ENCODE data around the gene NOL7. TPM values are rescaled to one million over a fixed set of nuclear protein-coding genes. Genes with fewer than 3 reads are reported as not detected.

Gene NOL7
- total RNA-seq, 4 donors from 2014 or later: 63.5 to 87.1 (median 77.7) TPM

GRCh38 chr6:13648850-13649249 lies 33.7 kb downstream of the NOL7 start:
- no peak for DNase-seq (ENCODE audit: low spot score)
- TF ChIP-seq CTCF (IDR thresholded peaks at IDR 0.05): no peak
- ATAC-seq (ENCODE audit: low FRiP score): no peak

- ATAC-seq (ENCODE audit: low FRiP score) (no peak), DNase-seq (ENCODE audit: low spot score) (no peak)
- TF ChIP-seq CTCF (IDR thresholded peaks at IDR 0.05): no peak
These were observed 34.3 kb downstream of the NOL7 start for GRCh38 chr6:13649393-13649792.

GRCh38 chr6:13653296-13653695 lies 38.2 kb downstream of the NOL7 start:
- no peak for DNase-seq (ENCODE audit: low spot score)
- no peak for ATAC-seq (ENCODE audit: low FRiP score)
- TF ChIP-seq CTCF (IDR thresholded peaks at IDR 0.05): no peak

GRCh38 chr6:13654496-13654895 lies 39.4 kb downstream of the NOL7 start:
- DNase-seq (ENCODE audit: low spot score) (no peak), ATAC-seq (ENCODE audit: low FRiP score) (no peak)
- no peak for TF ChIP-seq CTCF (IDR thresholded peaks at IDR 0.05)

GRCh38 chr6:13655700-13656099 lies 40.6 kb downstream of the NOL7 start:
- ATAC-seq (ENCODE audit: low FRiP score) (no peak), DNase-seq (ENCODE audit: low spot score) (no peak)
- no peak for TF ChIP-seq CTCF (IDR thresholded peaks at IDR 0.05)

GRCh38 chr6:13660273-13660672 lies 45.1 kb downstream of the NOL7 start:
- no peak for DNase-seq (ENCODE audit: low spot score)
- no peak for ATAC-seq (ENCODE audit: low FRiP score)
- no peak for TF ChIP-seq CTCF (IDR thresholded peaks at IDR 0.05)

- ATAC-seq (ENCODE audit: low FRiP score) (no peak), DNase-seq (ENCODE audit: low spot score) (no peak)
- no peak for TF ChIP-seq CTCF (IDR thresholded peaks at IDR 0.05)
These were observed 45.8 kb downstream of the NOL7 start for GRCh38 chr6:13660893-13661292.
